Fibroblast of the conjunctiva (primary cell): Measurements from ENCODE around the gene ATP13A1.
"Not testable (repeated sequence)": the region's sequence is repeated elsewhere in the genome, so short reads cannot be mapped to it uniquely, and the experiment has no call there.

Experiments
- DNase-seq: peaks from one replicate; pipeline ENCODE4 v3.0.0-alpha.2; 2010; ENCODE audit warnings: low read depth

Gene ATP13A1

DNA sequence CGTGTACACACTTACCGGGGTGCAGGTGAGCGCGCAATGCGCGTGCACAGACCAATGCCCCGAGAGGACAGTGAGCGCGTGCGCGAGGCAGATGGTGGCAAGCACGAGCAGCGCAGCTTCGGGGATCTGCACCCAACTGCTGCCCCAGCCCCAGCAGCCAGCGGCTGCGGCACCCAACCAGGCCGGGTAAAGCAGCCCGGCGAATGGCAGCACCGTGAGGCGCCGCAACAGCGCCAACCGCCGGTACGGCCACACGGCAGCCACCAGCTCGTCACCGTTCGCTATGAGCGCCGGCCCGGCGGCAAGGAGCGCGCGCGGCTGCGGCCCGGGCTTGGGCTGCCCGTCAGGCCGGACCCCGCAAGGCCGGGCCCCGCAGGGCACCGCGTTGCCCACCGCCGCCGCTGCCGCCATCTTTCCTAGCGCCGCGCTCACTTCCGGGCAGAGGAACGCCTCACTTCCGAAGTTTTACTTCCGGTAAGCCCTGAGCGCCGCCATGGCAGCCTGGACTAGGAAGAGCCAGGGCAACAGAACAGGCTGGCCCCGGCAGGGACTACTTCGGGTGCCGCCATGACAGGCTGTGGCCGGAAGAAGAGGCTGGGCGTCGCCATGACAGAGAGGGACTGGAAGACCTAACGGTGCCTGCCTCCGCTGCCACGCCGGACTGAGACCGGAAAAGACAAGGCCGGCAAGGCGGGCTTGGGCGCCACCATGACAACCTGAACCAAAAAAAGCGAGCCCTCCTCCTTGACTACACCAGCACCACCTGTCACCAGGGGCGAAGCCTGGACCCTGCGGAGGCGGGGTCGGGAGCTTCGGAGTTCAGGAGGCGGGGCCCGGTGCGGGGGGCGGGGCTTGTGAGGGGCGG, at the start of gene ATP13A1:
ATP13A1 (minus strand) TSS at position 421 of the 865 bp plus-strand sequence; CDS start at position 411, 10 bp downstream.
- DNase-seq, result peak; percentile 97

DNA sequence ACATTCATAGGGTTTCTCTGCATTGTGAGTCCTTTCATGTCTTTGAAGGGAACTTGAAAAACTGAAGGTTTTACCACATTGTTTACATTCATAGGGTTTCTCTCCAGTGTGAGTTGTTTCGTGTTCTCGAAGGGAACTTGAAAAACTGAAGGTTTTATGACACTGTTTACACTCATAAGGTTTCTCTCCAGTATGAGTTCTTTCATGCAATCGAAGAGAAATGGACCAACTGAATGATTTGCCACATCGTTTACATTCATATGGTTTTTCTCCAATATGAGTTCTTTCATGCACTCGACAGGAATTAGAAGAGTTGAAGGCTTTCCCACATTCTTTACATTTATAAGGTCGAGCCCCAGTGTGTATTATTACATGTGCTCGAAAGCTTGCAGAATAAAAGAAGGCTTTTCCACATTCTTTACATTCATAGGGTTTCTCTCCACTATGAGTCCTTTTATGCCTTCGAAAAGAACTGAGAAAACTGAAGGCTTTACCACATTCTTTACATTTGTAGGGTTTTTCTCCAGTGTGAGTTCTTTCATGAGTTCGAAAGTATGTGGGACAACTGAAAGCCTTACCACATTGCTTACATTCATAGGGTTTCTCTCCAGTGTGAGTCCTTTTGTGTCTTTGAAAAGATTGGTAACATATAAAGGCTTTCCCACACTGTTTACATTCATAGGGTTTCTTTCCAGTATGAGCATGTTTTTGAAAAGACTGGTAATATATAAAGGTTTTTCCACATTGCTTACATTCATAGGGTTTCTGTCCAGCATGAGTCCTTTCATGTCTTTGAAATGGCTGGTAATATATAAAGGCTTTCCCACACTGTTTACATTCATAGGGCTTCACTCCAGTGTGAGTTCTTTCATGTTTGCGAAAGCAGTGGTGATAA, 48.7 kb upstream of the ATP13A1 start:
- DNase-seq, result no peak

DNA sequence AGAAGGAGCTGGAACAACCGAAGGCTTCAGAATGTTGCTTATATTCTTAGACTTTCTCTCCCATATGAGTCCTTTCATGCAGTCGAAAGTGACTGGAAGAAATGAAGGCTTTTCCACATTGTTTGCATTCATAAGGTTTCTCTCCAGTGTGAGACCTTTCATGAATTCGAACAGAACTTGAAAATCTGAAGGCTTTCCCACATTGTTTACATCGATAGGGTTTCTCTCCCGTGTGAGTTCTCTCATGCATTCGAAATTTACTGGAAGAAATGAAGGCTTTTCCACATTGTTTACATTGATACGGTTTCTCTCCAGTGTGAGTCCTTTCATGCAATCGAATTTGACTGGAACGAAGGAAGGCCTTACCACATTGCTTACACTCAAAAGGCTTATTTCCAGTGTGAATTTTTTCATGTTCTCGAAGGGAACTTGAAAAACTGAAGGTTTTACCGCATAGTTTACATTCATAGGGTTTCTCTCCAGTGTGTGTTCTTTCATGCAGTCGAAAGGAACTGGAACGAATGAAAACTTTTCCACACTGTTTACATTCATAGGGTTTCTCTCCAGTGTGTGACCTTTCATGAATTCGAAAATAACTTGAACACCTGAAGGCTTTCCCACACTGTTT, 47.9 kb upstream of the ATP13A1 start:
- DNase-seq, result no peak

DNA sequence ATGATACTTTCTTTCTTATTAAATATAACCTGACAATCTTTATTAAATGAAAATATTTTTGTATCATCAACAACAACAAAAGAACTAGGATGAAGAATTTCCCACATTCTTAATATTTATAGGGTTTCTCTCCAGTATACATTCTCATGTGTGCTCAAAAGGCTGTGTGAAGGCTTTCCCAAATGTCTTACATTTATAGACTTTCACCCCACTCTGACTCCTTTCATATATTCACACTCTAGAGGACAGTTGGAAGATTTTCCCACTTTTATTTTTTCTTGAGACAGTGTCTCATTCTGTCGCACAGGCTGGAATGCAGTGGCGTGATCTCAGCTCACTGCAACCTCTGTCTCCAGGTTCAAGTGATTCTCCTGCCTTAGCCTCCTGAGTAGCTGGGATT, 47.0 kb upstream of the ATP13A1 start:
- DNase-seq, result no peak

DNA sequence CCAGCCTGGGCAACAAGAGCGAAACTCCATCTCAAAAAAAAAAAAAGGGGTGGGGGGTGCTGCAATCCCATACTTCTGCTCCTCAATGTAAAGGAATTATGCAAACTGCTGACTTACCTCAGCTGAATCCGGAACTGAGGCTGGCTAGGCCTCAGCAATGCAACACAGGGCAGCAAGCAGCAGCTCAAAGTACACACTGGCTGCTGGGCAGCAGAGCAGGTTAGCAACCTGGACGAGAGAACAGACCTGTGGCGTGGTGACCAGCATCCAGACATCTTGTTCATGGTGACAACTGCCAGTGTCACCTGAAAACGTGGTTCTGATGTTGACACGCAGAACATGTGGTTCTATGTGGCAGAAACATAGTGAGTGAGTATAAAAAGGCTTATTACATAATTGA, 41.4 kb upstream of the ATP13A1 start:
- DNase-seq, result no peak

DNA sequence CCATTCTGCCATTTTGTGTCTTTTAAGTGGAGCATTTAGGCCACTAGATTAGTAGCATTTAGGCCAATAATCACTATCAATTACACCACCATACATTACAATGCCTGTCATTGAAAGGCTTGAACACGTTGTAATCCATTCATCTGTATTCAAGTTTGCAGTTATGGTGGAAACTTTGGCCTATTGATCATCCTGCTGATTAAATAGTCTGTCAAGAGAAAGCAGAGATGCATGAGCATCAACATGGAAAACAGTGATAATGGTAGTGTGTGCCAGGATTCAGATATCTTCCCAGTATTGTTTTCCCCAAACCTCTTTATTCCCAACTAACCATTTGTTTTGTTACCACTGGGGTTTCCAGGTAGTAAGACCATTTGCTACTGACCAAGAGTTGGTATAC, 37.0 kb upstream of the ATP13A1 start:
- not testable (repeated sequence) for DNase-seq

DNA sequence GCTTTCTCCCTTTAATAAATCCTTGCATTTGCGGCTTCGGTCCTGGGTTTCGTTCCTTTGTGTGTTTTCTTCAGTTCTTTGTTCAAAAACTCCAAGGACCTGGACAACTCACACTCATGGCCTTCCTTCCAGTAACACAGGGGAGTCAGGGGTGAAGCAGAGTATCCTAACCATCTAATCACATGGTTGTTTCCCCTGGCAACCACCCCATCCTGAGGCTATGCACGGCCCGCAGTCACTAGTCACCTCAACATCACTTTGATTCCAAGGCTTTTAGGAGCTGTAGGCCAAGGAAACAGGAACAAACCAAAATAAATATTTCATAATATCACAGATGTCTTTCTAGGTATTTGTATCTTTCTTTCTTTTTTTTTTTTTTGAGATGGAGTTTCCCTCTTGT, 34.1 kb upstream of the ATP13A1 start:
- DNase-seq, result no peak

DNA sequence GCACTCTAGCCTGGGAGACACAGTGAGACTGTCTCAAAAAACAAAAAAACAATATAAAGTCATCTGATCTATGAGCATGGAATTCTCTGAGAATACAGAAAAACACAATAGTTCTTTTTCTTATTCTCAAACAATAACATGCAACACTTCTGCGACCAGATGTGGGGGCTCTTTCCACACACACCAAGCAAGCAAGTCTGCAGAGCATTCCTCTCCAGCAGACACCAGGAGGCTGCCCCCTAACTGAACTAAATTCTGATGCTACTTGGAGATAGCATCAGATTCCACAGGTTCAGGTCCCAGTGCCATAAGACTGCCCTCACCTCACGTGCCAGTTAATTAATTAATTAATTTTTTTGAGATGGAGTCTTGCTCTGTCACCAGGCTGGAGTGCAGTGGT, 32.9 kb upstream of the ATP13A1 start:
- no peak for DNase-seq

DNA sequence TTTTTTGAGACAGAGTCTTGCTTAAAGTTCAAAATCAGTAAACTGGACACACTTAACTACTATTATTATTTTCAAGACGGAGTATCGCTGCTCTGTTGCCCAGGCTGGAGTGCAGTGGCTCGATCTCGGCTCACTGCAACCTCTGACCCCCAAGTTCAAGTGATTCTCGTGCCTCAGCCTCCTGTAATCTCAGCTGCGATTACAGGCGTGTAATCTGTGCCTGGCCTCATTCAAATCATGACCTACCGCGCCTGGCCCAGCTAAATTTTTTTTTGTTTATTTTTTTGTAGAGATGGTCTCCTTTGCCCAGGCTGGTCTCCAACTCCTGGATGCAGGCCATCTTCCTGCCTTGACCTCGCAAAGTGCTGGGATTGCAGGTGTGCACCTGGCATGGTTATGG, 28.2 kb upstream of the ATP13A1 start:
- no peak for DNase-seq

DNA sequence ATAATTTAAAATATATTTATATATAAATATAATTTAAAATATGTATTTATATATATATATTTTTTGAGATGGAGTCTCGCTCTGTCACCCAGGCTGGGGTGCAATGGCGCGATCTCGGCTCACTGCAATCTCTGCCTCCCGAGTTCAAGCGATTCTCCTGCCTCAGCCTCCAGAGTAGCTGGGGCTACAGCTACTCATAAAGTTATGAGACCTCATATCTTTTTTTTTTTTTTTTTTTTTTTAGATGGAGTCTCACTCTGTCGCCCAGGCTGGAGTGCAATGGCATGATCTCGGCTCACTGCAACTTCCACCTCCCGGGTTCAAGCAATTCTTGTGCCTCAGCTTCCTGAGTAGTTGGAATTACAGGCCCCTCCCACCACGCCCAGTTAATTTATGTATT, 25.5 kb upstream of the ATP13A1 start:
- DNase-seq, result not testable (repeated sequence)

DNA sequence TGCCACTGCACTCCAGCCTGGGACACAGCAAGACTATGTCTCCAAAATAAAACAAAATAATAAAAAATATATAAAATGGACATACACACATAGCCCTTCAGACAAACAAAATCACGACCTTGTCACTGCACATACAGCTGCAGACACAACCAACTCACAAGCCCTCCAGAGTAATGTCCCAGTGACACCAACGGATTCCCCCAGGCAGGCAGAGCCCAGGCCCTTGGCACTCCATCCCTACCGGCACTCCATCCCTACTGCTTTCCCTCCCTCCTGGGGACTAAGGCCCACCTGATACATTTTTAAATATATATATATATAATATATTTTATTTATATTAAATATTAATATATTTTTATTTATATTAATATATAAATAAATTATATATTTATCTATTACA, 23.6 kb upstream of the ATP13A1 start:
- DNase-seq, result no peak

DNA sequence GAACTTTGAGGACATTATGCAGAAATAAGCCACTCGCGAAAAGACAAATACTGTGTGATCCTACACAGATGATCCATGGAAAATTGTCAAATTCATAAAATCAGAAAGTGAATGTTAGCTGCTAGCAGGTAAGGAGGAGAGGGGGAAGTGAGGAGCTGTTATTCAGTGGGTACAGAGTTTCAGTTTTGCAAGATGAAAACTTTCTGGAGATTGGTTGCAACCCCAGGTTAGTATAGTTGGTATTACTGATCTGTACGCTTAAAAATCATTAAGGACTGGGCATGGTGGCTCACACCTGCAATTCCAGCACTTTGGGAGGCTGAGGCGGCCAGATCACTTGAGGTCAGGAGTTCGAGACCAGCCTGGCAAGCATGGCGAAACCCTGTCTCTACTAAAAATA, 23.1 kb upstream of the ATP13A1 start:
- no peak for DNase-seq

DNA sequence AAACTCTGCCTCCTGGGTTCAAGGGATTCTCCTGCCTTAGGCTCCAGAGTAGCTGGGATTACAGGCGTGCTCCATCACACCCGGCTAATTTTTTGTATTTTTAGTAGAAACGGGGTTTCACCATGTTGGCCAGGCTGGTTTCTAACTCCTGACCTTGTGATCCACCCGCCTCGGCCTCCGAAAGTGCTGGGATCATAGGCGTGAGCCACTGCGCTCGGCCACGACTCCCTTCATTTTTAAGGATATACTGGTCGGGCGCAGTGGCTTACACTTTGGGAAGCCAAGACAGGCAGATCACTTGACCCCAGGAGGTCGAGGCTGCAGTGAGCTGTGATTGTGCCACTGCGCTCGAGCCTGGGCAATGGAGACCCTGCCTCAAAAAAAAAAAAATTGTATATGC, 22.6 kb upstream of the ATP13A1 start:
- not testable (repeated sequence) for DNase-seq

DNA sequence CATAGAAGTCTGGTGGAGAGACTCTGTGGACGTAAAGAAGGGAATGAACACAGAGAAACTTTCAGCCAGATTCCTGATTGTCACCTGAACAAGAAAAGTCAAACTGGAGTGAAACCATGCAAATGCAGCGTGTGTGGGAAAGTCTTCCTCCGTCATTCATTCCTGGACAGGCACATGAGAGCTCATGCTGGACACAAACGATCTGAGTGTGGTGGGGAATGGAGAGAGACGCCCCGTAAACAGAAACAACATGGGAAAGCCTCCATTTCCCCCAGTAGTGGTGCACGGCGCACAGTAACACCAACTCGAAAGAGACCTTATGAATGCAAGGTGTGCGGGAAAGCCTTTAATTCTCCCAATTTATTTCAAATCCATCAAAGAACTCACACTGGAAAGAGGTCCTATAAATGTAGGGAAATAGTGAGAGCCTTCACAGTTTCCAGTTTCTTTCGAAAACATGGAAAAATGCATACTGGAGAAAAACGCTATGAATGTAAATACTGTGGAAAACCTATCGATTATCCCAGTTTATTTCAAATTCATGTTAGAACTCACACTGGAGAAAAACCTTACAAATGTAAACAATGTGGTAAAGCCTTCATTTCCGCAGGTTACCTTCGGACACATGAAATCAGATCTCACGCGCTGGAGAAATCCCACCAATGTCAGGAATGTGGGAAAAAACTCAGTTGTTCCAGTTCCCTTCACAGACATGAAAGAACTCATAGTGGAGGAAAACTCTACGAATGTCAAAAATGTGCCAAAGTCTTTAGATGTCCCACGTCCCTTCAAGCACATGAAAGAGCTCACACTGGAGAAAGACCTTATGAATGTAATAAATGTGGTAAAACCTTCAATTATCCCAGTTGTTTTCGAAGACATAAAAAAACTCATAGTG, 15.9 kb upstream of the ATP13A1 start:
- no peak for DNase-seq

DNA sequence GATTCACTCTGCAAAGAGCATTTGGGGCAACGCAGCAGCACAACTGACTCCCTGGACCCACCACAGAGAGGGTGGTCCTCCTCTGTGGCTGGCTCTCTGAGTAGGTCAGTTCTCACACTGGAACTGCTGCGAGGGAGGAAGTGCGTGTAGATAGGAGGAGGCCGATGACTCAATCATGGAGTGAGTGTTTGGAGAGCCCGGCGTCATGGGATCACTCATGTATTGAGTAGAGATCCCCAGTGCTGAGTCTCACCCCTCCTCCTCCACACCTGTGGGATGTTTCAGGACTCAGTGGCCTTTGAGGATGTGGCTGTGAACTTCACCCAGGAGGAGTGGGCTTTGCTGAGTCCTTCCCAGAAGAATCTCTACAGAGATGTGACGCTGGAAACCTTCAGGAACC, 14.1 kb upstream of the ATP13A1 start:
- no peak for DNase-seq

DNA sequence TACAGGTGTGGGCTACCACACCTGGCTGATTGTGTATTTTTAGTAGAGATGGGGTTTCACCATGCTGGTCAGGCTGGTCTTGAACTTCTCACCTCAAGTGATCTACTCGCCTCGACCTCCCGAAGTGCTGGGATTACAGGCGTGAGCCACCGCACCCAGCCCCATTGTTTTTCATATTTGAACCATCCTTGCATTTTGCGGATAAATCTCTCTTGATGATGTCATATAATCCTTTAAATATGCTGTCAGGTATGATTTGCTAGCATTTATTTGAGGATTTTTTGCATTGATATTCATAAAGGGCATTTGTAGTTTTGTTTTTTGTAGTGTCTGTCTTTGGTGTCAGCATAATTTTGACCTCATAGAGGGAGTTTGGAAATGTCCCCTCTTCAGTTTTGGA, 10.8 kb upstream of the ATP13A1 start:
- DNase-seq, result no peak

DNA sequence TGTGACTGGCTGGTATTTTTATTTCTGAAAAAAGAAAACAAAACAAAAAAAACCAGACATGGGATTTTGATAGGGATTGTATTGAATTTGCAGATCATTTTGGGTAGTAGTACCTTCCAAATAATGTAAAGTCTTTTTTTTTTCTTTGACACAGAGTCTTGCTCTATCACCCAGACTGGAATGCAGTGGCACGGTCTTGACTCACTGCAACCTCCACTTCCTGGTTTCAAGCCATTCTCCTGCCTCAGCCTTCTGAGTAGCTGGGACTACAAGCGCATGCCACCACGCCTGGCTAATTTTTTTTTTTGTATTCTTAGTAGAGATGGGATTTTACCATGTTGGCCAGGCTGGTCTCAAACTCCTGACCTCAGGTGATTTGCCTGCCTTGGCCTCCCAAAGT, 9.3 kb upstream of the ATP13A1 start:
- DNase-seq, result no peak

DNA sequence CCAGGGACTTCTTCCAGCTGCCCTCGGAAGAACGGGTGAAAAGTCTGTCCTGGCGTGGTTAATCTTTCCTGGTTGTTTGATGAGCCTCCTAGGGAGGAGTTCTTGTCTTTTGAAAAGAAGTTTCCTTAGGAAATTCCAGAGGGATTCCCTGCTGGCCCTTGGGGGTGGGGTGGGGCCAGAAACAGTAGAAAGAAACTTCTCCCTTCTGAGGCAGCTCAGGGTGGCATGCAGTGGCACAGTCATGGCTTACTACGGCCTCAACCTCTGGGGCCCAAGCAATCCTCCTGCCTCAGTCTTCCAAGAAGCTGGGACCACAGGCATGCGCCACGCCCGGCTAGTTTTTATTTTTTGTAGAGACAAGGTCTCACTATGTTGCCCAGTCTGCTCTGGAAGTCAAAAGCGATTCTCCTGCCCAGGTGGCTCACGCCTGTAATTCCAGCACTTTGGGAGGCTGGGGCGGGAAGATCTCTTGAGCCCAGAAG, 6.6 kb upstream of the ATP13A1 start:
- no peak for DNase-seq

DNA sequence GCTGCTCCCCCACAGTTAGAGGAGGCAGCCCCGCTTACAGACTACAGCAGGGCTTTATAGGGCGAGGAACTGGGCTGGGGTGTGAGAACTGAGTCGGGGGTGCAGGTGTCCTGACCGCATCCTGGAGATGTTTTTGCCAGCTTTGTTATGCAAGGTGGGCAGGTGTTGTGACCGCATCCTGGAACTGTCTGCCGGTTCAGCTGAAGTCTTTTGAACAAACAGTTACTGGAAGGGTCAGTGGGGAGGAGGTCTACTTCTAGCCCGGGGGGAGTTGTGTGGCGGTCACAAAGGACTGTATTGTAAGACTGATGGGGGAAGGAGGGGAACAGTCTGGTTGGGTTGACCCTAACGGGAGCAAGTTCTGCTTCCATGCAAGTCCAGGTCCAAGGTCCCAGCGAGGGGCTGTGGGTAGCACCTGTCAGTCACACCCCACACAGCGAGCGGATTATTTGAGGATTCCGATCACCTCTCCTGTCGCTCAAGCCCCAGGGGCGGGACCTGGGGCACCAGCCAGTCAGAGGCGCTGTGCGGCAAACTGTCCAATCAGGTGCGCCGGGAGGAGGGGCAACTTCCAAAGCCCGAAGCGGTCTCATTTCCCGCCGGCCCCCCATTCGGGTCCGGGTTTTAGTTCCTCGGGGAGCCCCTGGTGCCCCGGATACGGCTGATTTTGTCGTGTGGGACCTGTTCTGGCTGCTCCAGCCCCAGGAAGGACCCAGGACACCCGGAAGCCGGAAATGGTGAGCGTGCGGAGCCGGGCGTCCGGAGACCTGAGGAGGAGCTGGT, 4.9 kb upstream of the ATP13A1 start, which contains the start of gene ZNF101:
ZNF101 (plus strand) TSS at position 610 of the 783 bp plus-strand sequence; CDS start at position 735, 125 bp downstream.
- peak; percentile 82 for DNase-seq

DNA sequence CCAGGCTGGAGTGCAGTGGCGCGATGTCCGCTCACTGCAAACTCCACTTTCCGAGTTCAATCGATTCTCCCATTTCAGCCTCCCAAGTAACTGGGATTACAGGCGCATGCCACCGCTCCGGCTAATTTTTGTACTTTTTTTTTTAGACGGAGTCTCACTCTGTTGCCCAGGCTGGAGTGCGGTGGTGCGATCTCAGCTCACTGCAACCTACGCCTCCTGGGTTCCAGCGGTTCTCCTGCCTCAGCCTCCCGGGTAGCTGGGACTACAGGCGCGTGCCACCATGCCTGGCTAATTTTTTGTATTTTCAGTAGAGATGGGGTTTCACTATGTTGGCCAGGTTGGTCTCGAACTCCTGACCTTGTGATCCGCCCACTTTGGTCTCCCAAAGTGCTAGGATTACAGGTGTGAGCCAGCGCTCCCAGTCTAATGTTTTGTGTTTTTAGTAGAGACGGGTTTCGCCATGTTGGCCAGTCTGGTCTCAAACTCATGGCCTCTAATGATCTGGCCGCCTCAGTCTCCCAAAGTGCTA, 2.0 kb upstream of the ATP13A1 start:
- DNase-seq, result not testable (repeated sequence)
